ENCODE measurements around the gene TTLL10.

GRCh38 chr1:1168451-1169411 is 4.9 kb upstream of the TTLL10 start:
- TF ChIP-seq POLR2AphosphoS5 (IDR thresholded peaks at IDR 0.05) (no peak), CTCF (IDR thresholded peaks at IDR 0.05) (no peak), POLR2A (IDR thresholded peaks at IDR 0.05; ENCODE audit: low read depth) (no peak), EP300 (IDR thresholded peaks at IDR 0.05) (no peak)
